HG03139 (cell line): ENCODE results near the gene ZNF764.
"Not testable (repeated sequence)": the region's sequence is repeated elsewhere in the genome, so short reads cannot be mapped to it uniquely, and the experiment has no call there.

Source experiments
- ATAC-seq: cut with Tn5 transposase; IDR thresholded peaks from one replicate; pipeline ENCODE4 v1.9.1; 2021; ENCODE audit not compliant: unreplicated experiment

ZNF764 gene

DNA sequence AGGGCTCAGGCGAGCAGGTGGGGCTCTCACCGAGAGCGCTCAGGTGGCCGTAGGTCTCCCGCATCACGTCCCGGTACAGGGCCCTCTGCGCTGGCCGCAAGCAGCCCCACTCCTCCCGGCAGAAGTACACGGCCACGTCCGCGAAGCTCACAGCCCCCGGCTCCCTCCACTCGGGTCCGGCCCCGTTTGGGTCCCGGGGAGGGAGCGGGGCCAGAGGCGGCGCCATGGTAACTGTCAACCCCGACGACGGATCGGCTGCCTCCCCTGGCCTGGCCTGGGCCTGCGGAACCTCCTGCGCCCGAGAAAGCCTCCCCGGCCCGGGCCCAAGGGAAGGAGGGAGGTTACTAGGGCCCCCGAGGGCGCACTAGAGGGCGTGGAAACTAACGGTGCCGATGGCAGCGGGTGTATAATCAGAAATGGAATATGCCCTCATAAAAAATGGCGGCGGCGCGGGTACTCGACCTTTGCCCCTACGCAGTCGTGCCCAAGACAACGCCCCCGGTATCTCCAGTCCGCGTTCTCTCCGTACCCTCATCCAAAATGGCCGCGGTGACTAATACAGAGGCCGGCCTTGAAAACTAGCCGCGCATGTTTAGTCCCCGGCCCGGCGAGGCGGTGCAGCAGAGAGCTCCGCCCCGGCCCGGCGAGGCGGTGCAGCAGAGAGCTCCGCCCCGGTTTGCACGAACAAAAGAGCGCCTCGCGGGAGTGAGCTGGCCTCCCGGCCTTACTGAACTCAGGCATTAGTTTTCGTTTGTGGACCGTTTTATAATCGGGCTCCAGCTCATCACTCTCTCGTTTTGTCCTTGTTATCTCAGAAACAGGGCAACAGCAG is at the start of gene ZNF764:
TSS of gene ZNF764 (minus strand) at position 418 of the 832 bp plus-strand sequence. CDS start at position 226, 192 bp downstream.
- ATAC-seq, result peak; percentile 71

- no peak for ATAC-seq
Measured at GRCh38 chr16:30606004-30606403, 47.8 kb upstream of the ZNF764 start.

- ATAC-seq, result no peak
Measured at GRCh38 chr16:30605158-30605557, 47.0 kb upstream of the ZNF764 start.

- ATAC-seq, result no peak
Measured at GRCh38 chr16:30604316-30604947, 46.3 kb upstream of the ZNF764 start.

DNA sequence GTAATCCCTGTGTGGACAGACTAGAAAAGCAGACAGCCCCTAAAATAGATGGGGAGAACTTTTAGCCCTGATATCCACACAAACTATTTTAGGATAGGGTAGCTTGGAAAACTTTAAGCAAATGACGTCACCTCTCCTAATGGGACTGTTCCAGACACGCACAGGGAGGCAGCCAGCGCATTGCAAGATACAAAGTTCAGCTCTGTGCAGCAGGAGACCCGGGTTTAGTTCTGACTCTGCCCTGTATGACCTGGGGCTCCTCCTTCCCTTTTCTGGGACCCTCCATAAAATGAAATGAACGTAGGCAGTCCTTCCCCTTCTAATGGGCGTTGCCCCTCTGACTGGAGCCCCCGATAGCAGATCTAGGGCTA is 45.8 kb upstream of the ZNF764 start:
- no peak for ATAC-seq

GRCh38 chr16:30602616-30603277 is 44.6 kb upstream of the ZNF764 start:
- ATAC-seq, result no peak

DNA sequence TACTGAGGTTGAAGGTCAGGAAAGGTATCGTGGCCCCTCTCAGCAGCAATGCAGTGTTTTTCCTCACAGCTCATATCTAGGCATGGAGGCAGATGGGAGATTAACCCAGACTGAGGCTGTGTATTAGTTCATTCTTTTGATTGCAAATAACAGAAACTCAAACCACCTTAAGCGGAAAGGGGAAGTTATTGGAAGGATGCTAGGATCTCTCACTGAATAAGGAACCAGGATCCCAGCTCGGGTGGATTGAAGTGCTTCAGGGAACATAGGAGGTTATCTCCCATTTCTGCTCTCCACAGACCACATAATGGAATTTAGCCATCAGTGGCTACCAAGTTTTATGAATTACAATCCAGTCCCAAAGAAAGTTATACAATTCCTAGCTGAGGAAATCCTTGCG is 43.8 kb upstream of the ZNF764 start:
- ATAC-seq, result no peak

- ATAC-seq, result no peak
Measured at GRCh38 chr16:30600929-30601328, 42.8 kb upstream of the ZNF764 start.

DNA sequence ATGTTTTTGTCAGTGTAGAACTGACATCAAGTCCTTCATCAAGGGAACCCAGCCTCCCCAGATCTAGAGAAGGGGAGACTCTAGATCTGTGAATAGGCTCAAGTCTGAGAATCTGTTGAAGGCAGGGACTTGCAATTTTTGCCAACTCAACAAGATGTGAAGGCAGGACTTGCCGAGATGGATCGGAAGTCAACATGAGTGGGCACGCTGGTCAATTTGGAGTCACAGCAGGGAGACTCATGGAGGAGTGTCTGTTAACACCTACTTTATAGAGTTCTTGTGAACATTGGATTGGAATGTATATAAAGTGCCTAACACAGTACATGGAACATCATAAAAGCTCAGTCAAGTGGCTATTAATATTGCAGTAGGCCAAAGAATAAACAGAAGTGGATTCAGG is 42.0 kb upstream of the ZNF764 start:
- no peak for ATAC-seq

DNA sequence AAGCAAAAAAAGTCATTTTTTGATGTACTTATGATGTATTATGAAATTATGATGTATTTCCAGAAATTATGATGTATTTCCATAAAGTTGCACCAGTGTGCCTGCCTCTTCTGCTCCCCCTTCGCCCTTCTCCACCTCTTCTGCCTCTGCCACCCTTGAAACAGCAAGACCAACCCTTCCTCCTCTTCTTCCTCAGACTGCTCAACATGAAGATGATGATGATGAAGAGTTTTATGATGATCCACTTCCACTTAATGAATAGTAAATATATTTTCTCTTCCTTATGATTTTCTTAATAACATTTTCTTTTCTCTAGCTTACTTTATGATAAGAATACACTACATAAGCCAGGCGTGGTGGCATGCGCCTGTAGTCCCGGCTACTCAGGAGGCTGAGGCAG is 34.7 kb upstream of the ZNF764 start:
- no peak for ATAC-seq

DNA sequence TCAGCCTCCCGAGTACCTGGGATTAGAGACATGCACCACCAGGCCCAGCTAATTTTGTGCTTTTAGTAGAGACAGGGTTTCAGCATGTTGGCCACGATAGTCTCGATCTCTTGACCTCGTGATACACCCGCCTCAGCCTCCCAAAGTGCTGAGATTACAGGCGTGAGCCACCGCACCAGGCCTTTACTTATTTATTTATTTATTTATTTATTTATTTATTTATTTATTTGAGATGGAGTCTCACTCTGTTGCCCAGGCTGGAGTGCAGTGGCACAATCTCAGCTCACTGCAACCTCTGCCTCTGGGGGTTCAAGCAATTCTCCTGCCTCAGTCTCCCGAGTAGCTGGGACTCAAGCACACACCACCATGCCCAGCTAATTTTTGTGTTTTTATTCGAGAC is 32.7 kb upstream of the ZNF764 start:
- ATAC-seq, result not testable (repeated sequence)

DNA sequence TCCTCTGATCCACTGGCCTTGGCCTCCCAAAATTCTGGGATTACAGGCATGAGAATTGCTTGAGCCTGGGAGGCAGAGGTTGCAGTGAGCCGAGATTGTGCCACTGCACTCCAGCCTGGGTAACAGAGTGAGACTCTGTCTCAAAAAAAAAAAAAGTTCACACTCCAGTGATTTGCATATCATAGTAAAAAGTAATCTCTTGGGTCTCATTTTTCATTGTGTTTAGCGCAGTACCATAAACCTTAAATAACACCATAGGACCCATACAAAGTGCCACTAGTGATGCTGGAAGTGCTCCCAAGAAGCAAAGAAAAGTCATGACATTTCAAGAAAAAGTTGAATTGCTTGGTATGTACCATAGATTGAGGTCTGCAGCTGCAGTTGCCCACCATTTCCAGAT is 31.4 kb upstream of the ZNF764 start:
- ATAC-seq, result not testable (repeated sequence)

DNA sequence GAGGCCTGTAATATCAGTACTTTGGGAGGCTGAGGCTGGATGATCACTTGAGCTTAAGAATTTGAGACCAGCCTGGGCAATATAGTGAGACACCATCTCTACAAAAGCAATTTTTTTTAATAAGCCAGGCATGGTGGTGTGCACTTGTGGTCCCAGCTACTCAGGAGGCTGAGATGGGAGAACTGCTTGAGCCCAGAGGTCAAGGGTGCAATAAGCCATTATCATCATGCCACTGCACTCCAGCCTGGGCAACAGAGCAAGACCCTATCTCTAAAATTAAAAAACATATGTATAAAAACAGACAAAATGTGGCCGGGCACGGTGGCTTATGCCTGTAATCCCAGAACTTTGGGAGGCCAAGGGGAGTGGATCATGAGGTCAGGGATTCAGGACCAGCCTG is 30.5 kb upstream of the ZNF764 start:
- ATAC-seq, result no peak

- ATAC-seq, result peak; percentile 72
Measured at GRCh38 chr16:30585400-30586191, 27.4 kb upstream of the ZNF764 start, which contains the start of gene ZNF785. Gene ZNF785 (minus strand): TSS chr16:30585697. CDS start chr16:30585611, 86 bp downstream.

- ATAC-seq, result peak; percentile 4
Measured at GRCh38 chr16:30585022-30585399, 26.8 kb upstream of the ZNF764 start.

- no peak for ATAC-seq
Measured at GRCh38 chr16:30582611-30583340, 24.6 kb upstream of the ZNF764 start.

- ATAC-seq, result no peak
Measured at GRCh38 chr16:30581457-30581856, 23.3 kb upstream of the ZNF764 start.

GRCh38 chr16:30574678-30575077 is 16.5 kb upstream of the ZNF764 start:
- ATAC-seq, result no peak

DNA sequence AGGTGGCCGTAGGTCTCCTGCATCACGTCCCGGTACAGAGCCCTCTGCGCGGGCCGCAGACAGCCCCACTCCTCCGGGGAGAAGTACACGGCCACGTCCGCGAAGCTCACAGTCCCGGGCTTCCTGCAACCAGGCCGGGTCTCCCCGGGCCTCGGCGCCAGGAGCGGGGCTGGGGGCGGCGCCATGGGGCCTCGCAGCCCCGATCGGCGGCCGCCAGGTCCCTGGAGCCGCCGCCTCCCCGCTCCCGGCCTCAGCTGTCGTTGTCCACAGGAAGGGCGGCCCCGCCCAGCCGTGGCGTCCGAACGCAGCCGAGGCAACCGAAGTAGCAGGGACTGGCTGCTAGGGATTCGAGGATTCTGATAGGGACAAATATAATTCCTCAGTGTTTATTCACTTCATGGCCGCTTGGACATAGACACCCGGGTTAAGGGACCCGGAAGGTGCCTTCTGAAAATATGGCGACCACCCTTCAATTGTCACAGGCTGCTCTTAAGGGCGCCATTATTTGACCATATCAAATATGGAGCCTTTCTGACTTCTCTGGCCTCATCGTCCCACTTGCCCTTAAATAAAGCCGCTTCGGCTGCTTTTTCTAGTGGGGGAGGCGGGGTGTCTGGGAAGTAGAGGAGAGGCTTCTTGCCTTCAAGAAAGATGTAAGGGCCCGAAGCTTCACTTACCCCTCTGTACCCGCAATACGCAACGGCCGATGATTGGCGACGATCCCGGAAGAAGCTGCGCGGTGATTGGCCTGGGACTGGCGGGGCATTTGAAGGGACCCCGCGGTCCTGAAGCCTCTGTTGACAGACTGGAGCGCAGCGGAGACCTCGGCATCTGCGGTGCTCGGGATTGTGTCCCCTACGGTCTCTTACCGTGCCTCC is 13.5 kb upstream of the ZNF764 start, which contains the start of gene ZNF688:
TSS of gene ZNF688 (minus strand) at position 270 of the 878 bp plus-strand sequence. CDS start at position 185, 85 bp downstream.
- peak; percentile 67 for ATAC-seq
